ENCODE results near the gene LPP. TPM values are rescaled to one million over a fixed set of nuclear protein-coding genes. Genes with fewer than 3 reads are reported as not detected.
"Not testable (repeated sequence)": the region's sequence is repeated elsewhere in the genome, so short reads cannot be mapped to it uniquely, and the experiment has no call there.

The LPP gene
- total RNA-seq, 4 donors from 2014 or later, result 56.0 to 65.7 (median 58.1) TPM

- TF ChIP-seq POLR2A (IDR thresholded peaks at IDR 0.05) (no peak), CTCF (IDR thresholded peaks at IDR 0.05 in 4 of 5, conservative IDR thresholded peaks at IDR 0.05 in 1 of 5) (no peak)
- H3K4me1 ChIP-seq, result peaks cover 0 to 4% of the 10 kb centered on the region in 2 donors
- DNase-seq (no peak), ATAC-seq (no peak)
- H3K27me3 ChIP-seq, result no peaks in the 10 kb centered on the region
- in situ Hi-C loops (cut with MboI; ENCODE audit: low sequenced_read_pairs in 4 of 4) (loop anchor here in 1 of 4 donors (25.0 kb wide), 1 partner anchor 960 kb away; the partner anchor contains the start of gene BCL6), intact Hi-C loops (cut with DNase I; ENCODE audit: low total_unique reads) (no loop called here)
- no peaks in the 10 kb centered on the region for H3K36me3 ChIP-seq
- no peak overlapping the region for H3K4me3 ChIP-seq
- H3K9me3 ChIP-seq, result no peaks in the 10 kb centered on the region
- no peak overlapping the region for H3K27ac ChIP-seq
These were observed 543.2 kb downstream of the LPP start for GRCh38 chr3:188697127-188697526.

GRCh38 chr3:188698436-188698835 lies 544.5 kb downstream of the LPP start:
- TF ChIP-seq CTCF (IDR thresholded peaks at IDR 0.05 in 4 of 5, conservative IDR thresholded peaks at IDR 0.05 in 1 of 5) (no peak), POLR2A (IDR thresholded peaks at IDR 0.05) (no peak)
- in situ Hi-C loops (cut with MboI; ENCODE audit: low sequenced_read_pairs in 4 of 4) (loop anchor here in 1 of 4 donors (25.0 kb wide), 1 partner anchor 961 kb away; the partner anchor contains the start of gene BCL6), intact Hi-C loops (cut with DNase I; ENCODE audit: low total_unique reads) (no loop called here)
- ATAC-seq, result no peak
- Histone ChIP-seq H3K9me3 (no peaks in the 10 kb centered on the region), H3K27me3 (no peaks in the 10 kb centered on the region), H3K4me1 (no peaks in the 10 kb centered on the region), H3K27ac (no peak overlapping the region), H3K4me3 (no peak overlapping the region), H3K36me3 (no peaks in the 10 kb centered on the region)
- no peak for DNase-seq

- intact Hi-C loops (cut with DNase I; ENCODE audit: low total_unique reads), result no loop called here
- Histone ChIP-seq H3K9me3 (no peaks in the 10 kb centered on the region), H3K27ac (no peak overlapping the region), H3K27me3 (no peaks in the 10 kb centered on the region), H3K4me1 (no peaks in the 10 kb centered on the region), H3K4me3 (no peak overlapping the region), H3K36me3 (no peaks in the 10 kb centered on the region)
- in situ Hi-C loops (cut with MboI; ENCODE audit: low sequenced_read_pairs in 4 of 4), result no loop called here
- TF ChIP-seq POLR2A (IDR thresholded peaks at IDR 0.05) (no peak), CTCF (IDR thresholded peaks at IDR 0.05 in 4 of 5, conservative IDR thresholded peaks at IDR 0.05 in 1 of 5) (no peak)
- no peak for ATAC-seq
- no peak for DNase-seq
These were observed 546.5 kb downstream of the LPP start for GRCh38 chr3:188700501-188700900.

GRCh38 chr3:188700918-188701317 lies 547.0 kb downstream of the LPP start:
- no peak for DNase-seq
- no peak overlapping the region for H3K4me3 ChIP-seq
- intact Hi-C loops (cut with DNase I; ENCODE audit: low total_unique reads) (no loop called here), in situ Hi-C loops (cut with MboI; ENCODE audit: low sequenced_read_pairs in 4 of 4) (no loop called here)
- no peak overlapping the region for H3K27ac ChIP-seq
- no peaks in the 10 kb centered on the region for H3K9me3 ChIP-seq
- no peaks in the 10 kb centered on the region for H3K36me3 ChIP-seq
- no peak for ATAC-seq
- H3K27me3 ChIP-seq, result no peaks in the 10 kb centered on the region
- H3K4me1 ChIP-seq, result no peaks in the 10 kb centered on the region
- TF ChIP-seq POLR2A (IDR thresholded peaks at IDR 0.05) (no peak), CTCF (IDR thresholded peaks at IDR 0.05 in 4 of 5, conservative IDR thresholded peaks at IDR 0.05 in 1 of 5) (no peak)

- Histone ChIP-seq H3K9me3 (no peaks in the 10 kb centered on the region), H3K27me3 (no peaks in the 10 kb centered on the region), H3K36me3 (no peaks in the 10 kb centered on the region), H3K4me3 (no peak overlapping the region), H3K27ac (no peak overlapping the region), H3K4me1 (peaks cover 0 to 6% of the 10 kb centered on the region in 2 donors)
- DNase-seq (no peak), ATAC-seq (no peak)
- intact Hi-C loops (cut with DNase I; ENCODE audit: low total_unique reads), result no loop called here
- TF ChIP-seq POLR2A (IDR thresholded peaks at IDR 0.05) (no peak), CTCF (IDR thresholded peaks at IDR 0.05 in 4 of 5, conservative IDR thresholded peaks at IDR 0.05 in 1 of 5) (no peak)
- in situ Hi-C loops (cut with MboI; ENCODE audit: low sequenced_read_pairs in 4 of 4), result no loop called here
These were observed 547.6 kb downstream of the LPP start for GRCh38 chr3:188701485-188701969.

- H3K27me3 ChIP-seq; H3K4me3 ChIP-seq; in situ Hi-C loops (cut with MboI; ENCODE audit: low sequenced_read_pairs in 4 of 4); H3K4me1 ChIP-seq; intact Hi-C loops (cut with DNase I; ENCODE audit: low total_unique reads); H3K27ac ChIP-seq; ATAC-seq; H3K36me3 ChIP-seq; H3K9me3 ChIP-seq; DNase-seq: not testable (repeated sequence)
These were observed 548.1 kb downstream of the LPP start for GRCh38 chr3:188702028-188702427.

Measured in gastrocnemius medialis (tissue), 4 donors.